Mesenteric fat pad (tissue), 1 donor: Measurements from ENCODE around the gene MIOS. TPM values are rescaled to one million over a fixed set of nuclear protein-coding genes. Genes with fewer than 3 reads are reported as not detected.
"Not testable (repeated sequence)": the region's sequence is repeated elsewhere in the genome, so short reads cannot be mapped to it uniquely, and the experiment has no call there.

Source experiments
- DNase-seq: peaks from one replicate; pipeline ENCODE4 v3.0.0-alpha.2; 2020; ENCODE audit warnings: low spot score
- total RNA-seq: library from RNA; stranded (reverse); fragmentation: NEBNext Ultra II Directional; extraction: Animal tissue kit (Norgen Biotek cat#: 25700); gene quantifications from one replicate; pipeline ENCODE4 v1.2.1, GENCODE V29; 2021
- donor health status: DM: yes; HTN: yes; CAD: no.

The MIOS gene
- total RNA-seq, 1 donor from 2014 or later = 26.2 TPM

- DNase-seq = no peak
Observed at GRCh38 chr7:7641129-7641663, 74.5 kb downstream of the MIOS start.

- no peak for DNase-seq
Observed at GRCh38 chr7:7642081-7642480, 75.4 kb downstream of the MIOS start.

GRCh38 chr7:7647495-7648036 lies 80.9 kb downstream of the MIOS start:
- no peak for DNase-seq

- no peak for DNase-seq
Observed at GRCh38 chr7:7650682-7651206, 84.1 kb downstream of the MIOS start.

GRCh38 chr7:7651479-7651878 lies 84.8 kb downstream of the MIOS start:
- DNase-seq = no peak

- DNase-seq = no peak
Observed at GRCh38 chr7:7652798-7653540, 86.3 kb downstream of the MIOS start.

GRCh38 chr7:7653593-7654187 lies 87.0 kb downstream of the MIOS start:
- DNase-seq = no peak

GRCh38 chr7:7654964-7655715 lies 88.5 kb downstream of the MIOS start:
- DNase-seq = no peak

GRCh38 chr7:7656459-7656858 lies 89.8 kb downstream of the MIOS start:
- DNase-seq = not testable (repeated sequence)

Other genes starting within 250 kb of the MIOS start
- 0.22 TPM for gene COL28A1, start 31.0 kb upstream of the MIOS start, total RNA-seq
- gene UMAD1, start 73.9 kb downstream of the MIOS start, total RNA-seq = 9.9 TPM
- gene RPA3, start 151.7 kb downstream of the MIOS start, total RNA-seq = 16.3 TPM